NCI-H446 treated with DMSO at 0.1 percent for 48 hours (cell line): Measurements from ENCODE around the gene TMPRSS7.
"Not testable (repeated sequence)": the region's sequence is repeated elsewhere in the genome, so short reads cannot be mapped to it uniquely, and the experiment has no call there.

Experiments
- DNase-seq: peaks from one replicate; lab custom pipeline; 2025; lab: John Stamatoyannopoulos, UW

Gene TMPRSS7

GRCh38 chr3:112012205-112012992, 22.1 kb upstream of the TMPRSS7 start:
- no peak for DNase-seq

GRCh38 chr3:112013058-112013783, 21.3 kb upstream of the TMPRSS7 start:
- peak; percentile 36 for DNase-seq

- no peak for DNase-seq
These were observed 20.8 kb upstream of the TMPRSS7 start for GRCh38 chr3:112013784-112014143.

- DNase-seq: no peak
These were observed 17.4 kb upstream of the TMPRSS7 start for GRCh38 chr3:112017091-112017490.

GRCh38 chr3:112018712-112019111, 15.8 kb upstream of the TMPRSS7 start:
- no peak for DNase-seq

- no peak for DNase-seq
These were observed 14.8 kb upstream of the TMPRSS7 start for GRCh38 chr3:112019716-112020115.

- DNase-seq: no peak
These were observed 13.9 kb upstream of the TMPRSS7 start for GRCh38 chr3:112020674-112021085.

GRCh38 chr3:112027142-112027541, 7.4 kb upstream of the TMPRSS7 start:
- no peak for DNase-seq

GRCh38 chr3:112027826-112028225, 6.7 kb upstream of the TMPRSS7 start:
- no peak for DNase-seq

GRCh38 chr3:112030901-112031300, 3.6 kb upstream of the TMPRSS7 start:
- DNase-seq: no peak

- no peak for DNase-seq
These were observed 2.3 kb upstream of the TMPRSS7 start for GRCh38 chr3:112032098-112032731.

- no peak for DNase-seq
These were observed 705 bp downstream of the TMPRSS7 start for GRCh38 chr3:112035241-112035640.

- not testable (repeated sequence) for DNase-seq
These were observed 2.7 kb downstream of the TMPRSS7 start for GRCh38 chr3:112037194-112037593.

- DNase-seq: no peak
These were observed 4.3 kb downstream of the TMPRSS7 start for GRCh38 chr3:112038863-112039262.

GRCh38 chr3:112041321-112041720, 6.8 kb downstream of the TMPRSS7 start:
- no peak for DNase-seq

- DNase-seq: no peak
These were observed 8.3 kb downstream of the TMPRSS7 start for GRCh38 chr3:112042842-112043280.

- DNase-seq: peak; percentile 53
These were observed 9.2 kb downstream of the TMPRSS7 start for GRCh38 chr3:112043621-112044201.

GRCh38 chr3:112046599-112046998, 12.1 kb downstream of the TMPRSS7 start:
- no peak for DNase-seq

GRCh38 chr3:112047264-112047663, 12.7 kb downstream of the TMPRSS7 start:
- no peak for DNase-seq

GRCh38 chr3:112048911-112049310, 14.4 kb downstream of the TMPRSS7 start:
- DNase-seq: no peak

- DNase-seq: no peak
These were observed 18.7 kb downstream of the TMPRSS7 start for GRCh38 chr3:112053229-112053628.

- DNase-seq: no peak
These were observed 22.0 kb downstream of the TMPRSS7 start for GRCh38 chr3:112056451-112056929.
